Measurements from ENCODE around the gene RPP38.

The RPP38 gene

GRCh38 chr10:15149042-15149771 is 52.1 kb downstream of the RPP38 start:
- no peak for DNase-seq (ENCODE audit: low read depth in 2 of 3, low spot score in 2 of 3)

- no peak for DNase-seq (ENCODE audit: low read depth in 2 of 3, low spot score in 2 of 3)
These were observed 53.4 kb downstream of the RPP38 start for GRCh38 chr10:15150563-15150962.

GRCh38 chr10:15152556-15152955 is 55.4 kb downstream of the RPP38 start:
- DNase-seq (ENCODE audit: low read depth in 2 of 3, low spot score in 2 of 3) = no peak
